ENCODE data around the gene TENM3. TPM values are rescaled to one million over a fixed set of nuclear protein-coding genes. Genes with fewer than 3 reads are reported as not detected.

The TENM3 gene
- total and polyA plus RNA-seq, 10 of the 15 experiments (the other 5 are each of a cell fraction or from before 2014, with no cell fraction given) = 0.01 to 1.7 (median 0.08) TPM; not detected in 2

- no peak overlapping the region for H2AFZ ChIP-seq (ENCODE audit: control insufficient read depth, low read depth, low read length)
- CTCF ChIA-PET = no interaction called here
- H4K20me1 ChIP-seq (ENCODE audit: control insufficient read depth, insufficient read depth) = no peaks in the 10 kb centered on the region
- H3K9ac ChIP-seq (ENCODE audit: control insufficient read depth, insufficient read depth, low read length) = no peak overlapping the region
- H3K4me2 ChIP-seq (ENCODE audit: control insufficient read depth, insufficient read depth) = no peak overlapping the region
- TF ChIP-seq WRNIP1 (IDR thresholded peaks at IDR 0.05; ENCODE audit: borderline replicate concordance, low read depth, low read length) (no peak), POU2F2 (IDR thresholded peaks at IDR 0.05; ENCODE audit: borderline replicate concordance, low read depth, low read length) (no peak), SRF (IDR thresholded peaks at IDR 0.05; ENCODE audit: low read depth in 2 of 2, low read length in 2 of 2) (no peak), BHLHE40 (IDR thresholded peaks at IDR 0.05; ENCODE audit: borderline replicate concordance in 1 of 2, low read depth in 2 of 2, low read length in 1 of 2) (no peak), NRF1 (conservative IDR thresholded peaks at IDR 0.05; ENCODE audit: low read depth, low read length) (no peak), GATAD2B (conservative IDR thresholded peaks at IDR 0.05; ENCODE audit: low read depth) (no peak), USF1 (IDR thresholded peaks at IDR 0.05; ENCODE audit: borderline replicate concordance, extremely low read length, insufficient read depth, low read depth, low read length) (no peak), STAT3 (IDR thresholded peaks at IDR 0.05; ENCODE audit: low read depth, low read length) (no peak)
- H3K36me3 ChIP-seq (ENCODE audit: control insufficient read depth in 2 of 2, insufficient read depth in 2 of 2, low read length in 1 of 2) = no peaks in the 10 kb centered on the region
- no peaks in the 10 kb centered on the region for H3K79me2 ChIP-seq (ENCODE audit: control insufficient read depth, insufficient read depth, low read length)
- 45% methylated on average over 7 of the region's 7 CpGs for WGBS (ENCODE audit: insufficient coverage, insufficient replicate concordance, low lambda C conversion rate, missing lambda C conversion rate)
- FAIRE-seq = no peak
- intact Hi-C loops (cut with micrococcal nuclease; ENCODE audit: unreplicated experiment) = no loop called here
- in situ Hi-C loops (cut with MboI) = no loop called here
- H3K4me1 ChIP-seq (ENCODE audit: control insufficient read depth, insufficient read depth, low read length) = no peaks in the 10 kb centered on the region
- H3K4me3 ChIP-seq = no peak overlapping the region
- H3K9me3 ChIP-seq (replicated peaks; ENCODE audit: control insufficient read depth, insufficient read depth, low read length) = no peaks in the 10 kb centered on the region
- SMC1A ChIA-PET (ENCODE audit: uncharacterized antibody, unreplicated experiment) = no interaction called here
- BruUV-seq (replicated peaks) = no TSS peak
- RAD21 ChIA-PET (ENCODE audit: unreplicated experiment) = no interaction called here
- no peak for DNase-seq (ENCODE audit: low read depth, low spot score)
- no peaks in the 10 kb centered on the region for H3K27me3 ChIP-seq (replicated peaks in 1 of 2; ENCODE audit: control insufficient read depth in 2 of 2, insufficient read depth in 2 of 2, low read length in 1 of 2)
- no peak overlapping the region for H3K27ac ChIP-seq (ENCODE audit: control insufficient read depth, insufficient read depth)
- POLR2A ChIA-PET = no interaction called here
- no peak for ATAC-seq
Measured at GRCh38 chr4:182286931-182287330, 43.7 kb downstream of the TENM3 start.

All from GM12878 (cell line).